WTC11 (cell line): ENCODE measurements around the gene SLC48A1. TPM values are rescaled to one million over a fixed set of nuclear protein-coding genes. Genes with fewer than 3 reads are reported as not detected.

ENCODE experiments used
- ATAC-seq: fragments of 200-7000 bp; cut with Tn5 transposase; 2 replicates; pipeline ENCODE4 v1.10.0; 2021; ENCODE audit warnings: mild to moderate bottlenecking, moderate library complexity
- CTCF ChIA-PET: fragments of 300-600 bp; sonication (Branson Sonifier 250); formaldehyde crosslinking; loops from one replicate; lab custom pipeline; 2021; ENCODE audit warnings: antibody characterized with exemption; lab: Charles Lee
- POLR2A ChIA-PET: fragments of 350-600 bp; sonication (Branson Sonifier 250); formaldehyde crosslinking; loops from one replicate; lab custom pipeline; 2021; ENCODE audit warnings: antibody characterized with exemption; lab: Charles Lee
- DNase-seq: peaks from one replicate; pipeline ENCODE4 v3.0.0; 2021; ENCODE audit warnings: low spot score
- H3K27ac Mint-ChIP-seq: 2 replicates; pipeline ENCODE4 v1.8.0; 2021; ENCODE audit warnings: mixed read lengths
- H3K27me3 Mint-ChIP-seq: 2 replicates; pipeline ENCODE4 v1.8.0; 2021; ENCODE audit warnings: low read depth, mild to moderate bottlenecking, moderate library complexity, mixed read lengths
- H3K36me3 Mint-ChIP-seq: 2 replicates; pipeline ENCODE4 v1.8.0; 2021; ENCODE audit warnings: mixed read lengths
- H3K4me1 Mint-ChIP-seq: 2 replicates; pipeline ENCODE4 v1.8.0; 2022; ENCODE audit warnings: mixed read lengths
- H3K4me3 Mint-ChIP-seq: 2 replicates; pipeline ENCODE4 v1.8.0; 2021; ENCODE audit warnings: mild to moderate bottlenecking, moderate library complexity, mixed read lengths
- H3K9me3 Mint-ChIP-seq: 2 replicates; pipeline ENCODE4 v1.8.0; 2021; ENCODE audit warnings: mixed read lengths
- GRHL2 ChIP-seq: fragments of 250-450 bp; sonication (Bioruptor Pico); IDR thresholded peaks from 2 replicates; pipeline ENCODE4 v1.8.0; 2022; ENCODE audit warnings: mild to moderate bottlenecking, moderate library complexity; ENCODE audit not compliant: insufficient replicate concordance, severe bottlenecking
- JUN ChIP-seq: sonication (generic); formaldehyde crosslinking; IDR thresholded peaks from 2 replicates; pipeline ENCODE4 v1.8.0; 2023; ENCODE audit warnings: mild to moderate bottlenecking, missing genetic modification reagents
- OVOL2 ChIP-seq: fragments of 250-450 bp; sonication (Bioruptor Pico); IDR thresholded peaks from 2 replicates; pipeline ENCODE4 v1.9.0; 2021; ENCODE audit warnings: mild to moderate bottlenecking, borderline replicate concordance
- TP53 ChIP-seq: sonication (generic); formaldehyde crosslinking; IDR thresholded peaks from 2 replicates; pipeline ENCODE4 v1.8.1; 2023; ENCODE audit warnings: mild to moderate bottlenecking, missing genetic modification reagents
- ZNF423 ChIP-seq: fragments of 250-450 bp; sonication (Bioruptor Pico); IDR thresholded peaks from 2 replicates; pipeline ENCODE4 v2.1.2; 2022; ENCODE audit warnings: mild to moderate bottlenecking, moderate library complexity
- total RNA-seq: library from RNA; stranded (reverse); gene quantifications from 3 replicates; pipeline ENCODE4 v1.2.3, GENCODE V29; 2021
- TF ChIP-seq, protein P1 (sequence below): fragments of 250-450 bp; sonication (Bioruptor Pico); IDR thresholded peaks from 2 replicates; pipeline ENCODE4 v1.9.0; 2021; ENCODE audit warnings: mild to moderate bottlenecking
- TF ChIP-seq, protein P2 (sequence below): sonication (generic); formaldehyde crosslinking; conservative IDR thresholded peaks from 2 replicates; pipeline ENCODE4 v1.8.1; 2023; ENCODE audit warnings: mild to moderate bottlenecking, low read depth, missing genetic modification reagents, moderate library complexity
- TF ChIP-seq, protein P3 (sequence below): sonication (generic); formaldehyde crosslinking; IDR thresholded peaks from 2 replicates; pipeline ENCODE4 v1.8.1; 2023; ENCODE audit warnings: mild to moderate bottlenecking, missing genetic modification reagents, borderline replicate concordance
- TF ChIP-seq, protein P4 (sequence below): fragments of 200-600 bp; IDR thresholded peaks from 2 replicates; pipeline ENCODE4 v1.8.0; 2022; ENCODE audit warnings: antibody characterized with exemption
- TF ChIP-seq, protein P5 (sequence below): sonication (generic); formaldehyde crosslinking; IDR thresholded peaks from 2 replicates; pipeline ENCODE4 v1.8.1; 2023; ENCODE audit warnings: mild to moderate bottlenecking, missing genetic modification reagents
- TF ChIP-seq, protein P6 (sequence below): sonication (generic); formaldehyde crosslinking; IDR thresholded peaks from 2 replicates; pipeline ENCODE4 v1.8.0; 2023; ENCODE audit warnings: missing genetic modification reagents, mild to moderate bottlenecking, borderline replicate concordance
- TF ChIP-seq, protein P7 (sequence below): fragments of 250-450 bp; sonication (Bioruptor Pico); IDR thresholded peaks from 2 replicates; pipeline ENCODE4 v1.9.0; 2021; ENCODE audit warnings: mild to moderate bottlenecking

Gene SLC48A1
- total RNA-seq, 1 experiment from 2014 or later: 13.8 TPM

DNA sequence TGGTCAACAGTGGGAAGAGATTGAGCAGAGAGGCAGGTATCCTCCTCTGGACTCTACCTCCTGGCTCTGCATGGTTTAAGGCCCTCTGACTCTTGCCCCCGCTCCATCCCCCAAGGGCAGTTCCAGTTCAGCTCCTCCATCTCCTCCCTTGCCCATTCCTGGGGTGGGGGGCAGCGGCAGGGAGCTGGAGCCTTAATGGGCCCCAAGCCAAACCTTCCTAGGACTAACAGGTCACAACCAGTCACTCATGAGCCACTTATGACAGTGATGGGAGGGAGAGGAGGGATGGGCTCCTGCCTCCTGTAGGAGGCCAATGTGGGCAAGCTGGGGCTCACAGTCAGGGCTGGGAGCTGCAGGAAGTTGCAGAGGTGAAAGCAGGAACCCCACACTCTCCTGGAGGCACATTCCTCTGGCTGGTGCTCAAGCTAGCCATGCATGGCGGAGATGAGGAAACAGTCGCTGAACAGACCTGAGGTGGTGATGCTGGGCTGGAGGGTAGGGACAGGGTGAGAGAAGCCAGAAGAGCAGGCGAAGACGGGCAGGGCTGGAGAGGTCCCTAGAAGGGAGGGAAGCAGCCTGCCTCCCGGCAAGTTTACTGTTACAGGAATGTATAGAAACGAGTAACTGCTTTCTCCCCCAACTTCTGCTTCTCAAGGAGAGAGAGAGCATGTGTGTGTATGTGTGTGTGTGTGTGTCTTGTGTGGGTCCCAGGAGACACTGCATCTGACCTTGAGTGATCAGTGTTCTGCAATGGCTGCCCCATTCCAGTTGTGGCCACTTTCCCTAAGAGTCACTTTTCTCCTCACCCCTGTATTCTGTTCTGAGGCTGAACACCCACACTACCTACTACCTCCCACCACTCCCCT lies 9.3 kb upstream of the SLC48A1 start (continued):
- TF ChIP-seq, protein P1, sequence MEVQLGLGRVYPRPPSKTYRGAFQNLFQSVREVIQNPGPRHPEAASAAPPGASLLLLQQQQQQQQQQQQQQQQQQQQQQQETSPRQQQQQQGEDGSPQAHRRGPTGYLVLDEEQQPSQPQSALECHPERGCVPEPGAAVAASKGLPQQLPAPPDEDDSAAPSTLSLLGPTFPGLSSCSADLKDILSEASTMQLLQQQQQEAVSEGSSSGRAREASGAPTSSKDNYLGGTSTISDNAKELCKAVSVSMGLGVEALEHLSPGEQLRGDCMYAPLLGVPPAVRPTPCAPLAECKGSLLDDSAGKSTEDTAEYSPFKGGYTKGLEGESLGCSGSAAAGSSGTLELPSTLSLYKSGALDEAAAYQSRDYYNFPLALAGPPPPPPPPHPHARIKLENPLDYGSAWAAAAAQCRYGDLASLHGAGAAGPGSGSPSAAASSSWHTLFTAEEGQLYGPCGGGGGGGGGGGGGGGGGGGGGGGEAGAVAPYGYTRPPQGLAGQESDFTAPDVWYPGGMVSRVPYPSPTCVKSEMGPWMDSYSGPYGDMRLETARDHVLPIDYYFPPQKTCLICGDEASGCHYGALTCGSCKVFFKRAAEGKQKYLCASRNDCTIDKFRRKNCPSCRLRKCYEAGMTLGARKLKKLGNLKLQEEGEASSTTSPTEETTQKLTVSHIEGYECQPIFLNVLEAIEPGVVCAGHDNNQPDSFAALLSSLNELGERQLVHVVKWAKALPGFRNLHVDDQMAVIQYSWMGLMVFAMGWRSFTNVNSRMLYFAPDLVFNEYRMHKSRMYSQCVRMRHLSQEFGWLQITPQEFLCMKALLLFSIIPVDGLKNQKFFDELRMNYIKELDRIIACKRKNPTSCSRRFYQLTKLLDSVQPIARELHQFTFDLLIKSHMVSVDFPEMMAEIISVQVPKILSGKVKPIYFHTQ (CRISPR knock-in tag): no peak
- TF ChIP-seq, protein P2, sequence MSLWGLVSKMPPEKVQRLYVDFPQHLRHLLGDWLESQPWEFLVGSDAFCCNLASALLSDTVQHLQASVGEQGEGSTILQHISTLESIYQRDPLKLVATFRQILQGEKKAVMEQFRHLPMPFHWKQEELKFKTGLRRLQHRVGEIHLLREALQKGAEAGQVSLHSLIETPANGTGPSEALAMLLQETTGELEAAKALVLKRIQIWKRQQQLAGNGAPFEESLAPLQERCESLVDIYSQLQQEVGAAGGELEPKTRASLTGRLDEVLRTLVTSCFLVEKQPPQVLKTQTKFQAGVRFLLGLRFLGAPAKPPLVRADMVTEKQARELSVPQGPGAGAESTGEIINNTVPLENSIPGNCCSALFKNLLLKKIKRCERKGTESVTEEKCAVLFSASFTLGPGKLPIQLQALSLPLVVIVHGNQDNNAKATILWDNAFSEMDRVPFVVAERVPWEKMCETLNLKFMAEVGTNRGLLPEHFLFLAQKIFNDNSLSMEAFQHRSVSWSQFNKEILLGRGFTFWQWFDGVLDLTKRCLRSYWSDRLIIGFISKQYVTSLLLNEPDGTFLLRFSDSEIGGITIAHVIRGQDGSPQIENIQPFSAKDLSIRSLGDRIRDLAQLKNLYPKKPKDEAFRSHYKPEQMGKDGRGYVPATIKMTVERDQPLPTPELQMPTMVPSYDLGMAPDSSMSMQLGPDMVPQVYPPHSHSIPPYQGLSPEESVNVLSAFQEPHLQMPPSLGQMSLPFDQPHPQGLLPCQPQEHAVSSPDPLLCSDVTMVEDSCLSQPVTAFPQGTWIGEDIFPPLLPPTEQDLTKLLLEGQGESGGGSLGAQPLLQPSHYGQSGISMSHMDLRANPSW (CRISPR knock-in tag): no peak
- TF ChIP-seq OVOL2 (CRISPR knock-in tag): no peak
- TF ChIP-seq, protein P3, sequence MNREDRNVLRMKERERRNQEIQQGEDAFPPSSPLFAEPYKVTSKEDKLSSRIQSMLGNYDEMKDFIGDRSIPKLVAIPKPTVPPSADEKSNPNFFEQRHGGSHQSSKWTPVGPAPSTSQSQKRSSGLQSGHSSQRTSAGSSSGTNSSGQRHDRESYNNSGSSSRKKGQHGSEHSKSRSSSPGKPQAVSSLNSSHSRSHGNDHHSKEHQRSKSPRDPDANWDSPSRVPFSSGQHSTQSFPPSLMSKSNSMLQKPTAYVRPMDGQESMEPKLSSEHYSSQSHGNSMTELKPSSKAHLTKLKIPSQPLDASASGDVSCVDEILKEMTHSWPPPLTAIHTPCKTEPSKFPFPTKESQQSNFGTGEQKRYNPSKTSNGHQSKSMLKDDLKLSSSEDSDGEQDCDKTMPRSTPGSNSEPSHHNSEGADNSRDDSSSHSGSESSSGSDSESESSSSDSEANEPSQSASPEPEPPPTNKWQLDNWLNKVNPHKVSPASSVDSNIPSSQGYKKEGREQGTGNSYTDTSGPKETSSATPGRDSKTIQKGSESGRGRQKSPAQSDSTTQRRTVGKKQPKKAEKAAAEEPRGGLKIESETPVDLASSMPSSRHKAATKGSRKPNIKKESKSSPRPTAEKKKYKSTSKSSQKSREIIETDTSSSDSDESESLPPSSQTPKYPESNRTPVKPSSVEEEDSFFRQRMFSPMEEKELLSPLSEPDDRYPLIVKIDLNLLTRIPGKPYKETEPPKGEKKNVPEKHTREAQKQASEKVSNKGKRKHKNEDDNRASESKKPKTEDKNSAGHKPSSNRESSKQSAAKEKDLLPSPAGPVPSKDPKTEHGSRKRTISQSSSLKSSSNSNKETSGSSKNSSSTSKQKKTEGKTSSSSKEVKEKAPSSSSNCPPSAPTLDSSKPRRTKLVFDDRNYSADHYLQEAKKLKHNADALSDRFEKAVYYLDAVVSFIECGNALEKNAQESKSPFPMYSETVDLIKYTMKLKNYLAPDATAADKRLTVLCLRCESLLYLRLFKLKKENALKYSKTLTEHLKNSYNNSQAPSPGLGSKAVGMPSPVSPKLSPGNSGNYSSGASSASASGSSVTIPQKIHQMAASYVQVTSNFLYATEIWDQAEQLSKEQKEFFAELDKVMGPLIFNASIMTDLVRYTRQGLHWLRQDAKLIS: no peak

DNA sequence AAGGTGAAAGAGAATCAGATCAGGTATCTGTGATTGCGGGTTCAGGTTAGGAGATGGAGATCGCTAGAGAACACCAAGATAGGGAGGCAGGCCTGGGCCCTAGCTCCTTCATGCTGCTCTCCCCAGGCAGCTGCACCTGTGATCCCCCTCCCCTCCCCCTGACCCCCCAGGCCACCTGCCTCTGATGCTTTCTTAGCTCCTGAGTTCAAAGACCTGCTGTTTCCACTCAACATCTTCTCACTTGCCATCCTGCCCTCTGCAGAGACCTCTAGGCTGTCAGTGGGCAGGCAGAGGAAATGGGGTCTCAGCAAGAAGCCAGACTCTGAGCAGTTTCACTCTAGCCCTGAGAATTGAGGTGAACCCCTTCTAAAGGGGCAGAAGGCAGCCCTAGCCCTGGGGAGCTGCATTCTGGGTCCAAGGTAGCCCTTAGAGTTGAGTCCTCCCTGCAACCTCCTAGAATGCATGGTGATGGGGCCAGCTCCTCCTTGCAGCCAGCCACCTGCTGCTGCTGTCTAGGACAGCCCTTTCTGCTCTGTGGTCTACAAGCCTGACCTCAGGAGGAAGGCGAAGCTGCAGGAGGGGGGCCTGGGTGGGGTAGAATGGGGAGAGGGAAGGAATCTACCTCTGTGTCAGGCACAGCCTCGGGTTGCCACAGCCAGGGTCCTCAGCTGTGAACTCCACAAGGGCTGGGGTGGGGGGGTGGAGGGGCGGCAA lies 6.4 kb upstream of the SLC48A1 start:
- Mint-ChIP-seq H3K36me3 (no peaks in the 10 kb centered on the region), H3K9me3 (no peaks in the 10 kb centered on the region), H3K27me3 (peaks cover 3% of the 10 kb centered on the region; the same call in 1 of the 2 replicates), H3K4me1 (peaks cover 15% of the 10 kb centered on the region), H3K4me3 (no peak overlapping the region), H3K27ac (no peak overlapping the region)
- ChIA-PET POLR2A (interaction anchor here (0.8 to 1.5 kb wide), 7 partner anchors 8 to 61 kb away, joined by 3 to 6 read pairs (median 4); partner anchors contain the start of genes RAPGEF3 and RPAP3), CTCF (interaction anchor here (0.6 to 19.3 kb wide), 32 partner anchors 12 to 1610 kb away, joined by 3 to 735 read pairs (median 4); partner anchors contain the start of genes HDAC7, RAPGEF3 and VDR)
- DNase-seq (no peak), ATAC-seq (peak; percentile 7)
- TF ChIP-seq GRHL2 (CRISPR knock-in tag) (no peak), JUN (CRISPR knock-in tag) (no peak), ZNF423 (CRISPR knock-in tag) (no peak), TP53 (CRISPR knock-in tag) (no peak)
- TF ChIP-seq, protein P4, sequence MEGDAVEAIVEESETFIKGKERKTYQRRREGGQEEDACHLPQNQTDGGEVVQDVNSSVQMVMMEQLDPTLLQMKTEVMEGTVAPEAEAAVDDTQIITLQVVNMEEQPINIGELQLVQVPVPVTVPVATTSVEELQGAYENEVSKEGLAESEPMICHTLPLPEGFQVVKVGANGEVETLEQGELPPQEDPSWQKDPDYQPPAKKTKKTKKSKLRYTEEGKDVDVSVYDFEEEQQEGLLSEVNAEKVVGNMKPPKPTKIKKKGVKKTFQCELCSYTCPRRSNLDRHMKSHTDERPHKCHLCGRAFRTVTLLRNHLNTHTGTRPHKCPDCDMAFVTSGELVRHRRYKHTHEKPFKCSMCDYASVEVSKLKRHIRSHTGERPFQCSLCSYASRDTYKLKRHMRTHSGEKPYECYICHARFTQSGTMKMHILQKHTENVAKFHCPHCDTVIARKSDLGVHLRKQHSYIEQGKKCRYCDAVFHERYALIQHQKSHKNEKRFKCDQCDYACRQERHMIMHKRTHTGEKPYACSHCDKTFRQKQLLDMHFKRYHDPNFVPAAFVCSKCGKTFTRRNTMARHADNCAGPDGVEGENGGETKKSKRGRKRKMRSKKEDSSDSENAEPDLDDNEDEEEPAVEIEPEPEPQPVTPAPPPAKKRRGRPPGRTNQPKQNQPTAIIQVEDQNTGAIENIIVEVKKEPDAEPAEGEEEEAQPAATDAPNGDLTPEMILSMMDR: no peak; the same call in 1 of the 2 replicates
- TF ChIP-seq, protein P5, sequence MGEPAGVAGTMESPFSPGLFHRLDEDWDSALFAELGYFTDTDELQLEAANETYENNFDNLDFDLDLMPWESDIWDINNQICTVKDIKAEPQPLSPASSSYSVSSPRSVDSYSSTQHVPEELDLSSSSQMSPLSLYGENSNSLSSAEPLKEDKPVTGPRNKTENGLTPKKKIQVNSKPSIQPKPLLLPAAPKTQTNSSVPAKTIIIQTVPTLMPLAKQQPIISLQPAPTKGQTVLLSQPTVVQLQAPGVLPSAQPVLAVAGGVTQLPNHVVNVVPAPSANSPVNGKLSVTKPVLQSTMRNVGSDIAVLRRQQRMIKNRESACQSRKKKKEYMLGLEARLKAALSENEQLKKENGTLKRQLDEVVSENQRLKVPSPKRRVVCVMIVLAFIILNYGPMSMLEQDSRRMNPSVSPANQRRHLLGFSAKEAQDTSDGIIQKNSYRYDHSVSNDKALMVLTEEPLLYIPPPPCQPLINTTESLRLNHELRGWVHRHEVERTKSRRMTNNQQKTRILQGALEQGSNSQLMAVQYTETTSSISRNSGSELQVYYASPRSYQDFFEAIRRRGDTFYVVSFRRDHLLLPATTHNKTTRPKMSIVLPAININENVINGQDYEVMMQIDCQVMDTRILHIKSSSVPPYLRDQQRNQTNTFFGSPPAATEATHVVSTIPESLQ (CRISPR knock-in tag): no peak
- TF ChIP-seq, protein P6, sequence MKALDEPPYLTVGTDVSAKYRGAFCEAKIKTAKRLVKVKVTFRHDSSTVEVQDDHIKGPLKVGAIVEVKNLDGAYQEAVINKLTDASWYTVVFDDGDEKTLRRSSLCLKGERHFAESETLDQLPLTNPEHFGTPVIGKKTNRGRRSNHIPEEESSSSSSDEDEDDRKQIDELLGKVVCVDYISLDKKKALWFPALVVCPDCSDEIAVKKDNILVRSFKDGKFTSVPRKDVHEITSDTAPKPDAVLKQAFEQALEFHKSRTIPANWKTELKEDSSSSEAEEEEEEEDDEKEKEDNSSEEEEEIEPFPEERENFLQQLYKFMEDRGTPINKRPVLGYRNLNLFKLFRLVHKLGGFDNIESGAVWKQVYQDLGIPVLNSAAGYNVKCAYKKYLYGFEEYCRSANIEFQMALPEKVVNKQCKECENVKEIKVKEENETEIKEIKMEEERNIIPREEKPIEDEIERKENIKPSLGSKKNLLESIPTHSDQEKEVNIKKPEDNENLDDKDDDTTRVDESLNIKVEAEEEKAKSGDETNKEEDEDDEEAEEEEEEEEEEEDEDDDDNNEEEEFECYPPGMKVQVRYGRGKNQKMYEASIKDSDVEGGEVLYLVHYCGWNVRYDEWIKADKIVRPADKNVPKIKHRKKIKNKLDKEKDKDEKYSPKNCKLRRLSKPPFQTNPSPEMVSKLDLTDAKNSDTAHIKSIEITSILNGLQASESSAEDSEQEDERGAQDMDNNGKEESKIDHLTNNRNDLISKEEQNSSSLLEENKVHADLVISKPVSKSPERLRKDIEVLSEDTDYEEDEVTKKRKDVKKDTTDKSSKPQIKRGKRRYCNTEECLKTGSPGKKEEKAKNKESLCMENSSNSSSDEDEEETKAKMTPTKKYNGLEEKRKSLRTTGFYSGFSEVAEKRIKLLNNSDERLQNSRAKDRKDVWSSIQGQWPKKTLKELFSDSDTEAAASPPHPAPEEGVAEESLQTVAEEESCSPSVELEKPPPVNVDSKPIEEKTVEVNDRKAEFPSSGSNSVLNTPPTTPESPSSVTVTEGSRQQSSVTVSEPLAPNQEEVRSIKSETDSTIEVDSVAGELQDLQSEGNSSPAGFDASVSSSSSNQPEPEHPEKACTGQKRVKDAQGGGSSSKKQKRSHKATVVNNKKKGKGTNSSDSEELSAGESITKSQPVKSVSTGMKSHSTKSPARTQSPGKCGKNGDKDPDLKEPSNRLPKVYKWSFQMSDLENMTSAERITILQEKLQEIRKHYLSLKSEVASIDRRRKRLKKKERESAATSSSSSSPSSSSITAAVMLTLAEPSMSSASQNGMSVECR (CRISPR knock-in tag): no peak
- TF ChIP-seq, protein P7, sequence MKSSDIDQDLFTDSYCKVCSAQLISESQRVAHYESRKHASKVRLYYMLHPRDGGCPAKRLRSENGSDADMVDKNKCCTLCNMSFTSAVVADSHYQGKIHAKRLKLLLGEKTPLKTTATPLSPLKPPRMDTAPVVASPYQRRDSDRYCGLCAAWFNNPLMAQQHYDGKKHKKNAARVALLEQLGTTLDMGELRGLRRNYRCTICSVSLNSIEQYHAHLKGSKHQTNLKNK: no peak
